IPS DF 4.7 (cell line): ENCODE results near the gene NOSIP.
A peak's percentile ranks its signal among the peaks of the same experiment; 100 is the strongest.

Experiments used
- DNase-seq: peaks from one replicate; pipeline ENCODE4 v3.0.0-alpha.2; 2013; ENCODE audit warnings: low spot score; ENCODE audit errors: extremely low read depth

The NOSIP gene

DNA sequence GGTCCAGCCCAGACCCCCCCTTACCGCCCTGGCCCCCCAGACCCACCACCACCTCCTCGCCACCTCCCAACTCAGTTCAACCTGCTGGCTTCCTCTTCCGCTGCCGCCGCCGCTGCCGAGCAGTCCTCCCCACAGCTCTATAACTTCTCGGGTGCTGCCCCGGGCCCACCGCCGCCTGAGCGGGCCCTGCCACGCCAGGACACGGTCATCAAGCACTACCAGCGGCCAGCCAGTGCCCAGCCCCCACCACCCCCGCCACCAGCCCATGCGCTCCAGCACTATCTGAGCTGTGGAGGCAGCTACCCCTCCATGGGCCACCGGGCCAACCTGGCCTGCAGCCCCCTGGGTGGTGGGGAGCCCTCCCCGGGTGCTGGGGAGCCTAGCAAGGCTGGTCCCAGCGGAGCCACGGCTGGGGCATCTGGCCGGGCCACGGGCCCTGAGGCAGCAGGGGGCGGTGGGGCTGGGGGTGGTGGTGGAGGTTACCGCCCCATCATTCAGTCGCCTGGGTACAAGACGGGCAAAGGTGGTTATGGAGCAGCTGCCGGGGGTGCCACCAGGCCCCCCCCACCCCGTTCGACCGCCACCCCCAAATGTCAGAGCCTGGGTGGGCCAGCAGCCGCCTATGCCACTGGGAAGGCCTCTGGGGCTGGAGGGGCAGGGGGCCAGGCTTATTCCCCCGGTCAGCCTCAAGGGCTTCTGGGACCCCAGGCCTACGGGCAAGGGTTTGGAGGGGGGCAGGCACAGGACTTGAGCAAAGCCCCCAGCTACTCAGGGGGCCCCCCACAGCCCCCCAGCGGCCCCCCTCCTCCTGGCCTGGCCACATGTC, 14.8 kb upstream of the NOSIP start:
- DNase-seq, result no peak

- no peak for DNase-seq
Measured at GRCh38 chr19:49594157-49594992, 14.0 kb upstream of the NOSIP start.

DNA sequence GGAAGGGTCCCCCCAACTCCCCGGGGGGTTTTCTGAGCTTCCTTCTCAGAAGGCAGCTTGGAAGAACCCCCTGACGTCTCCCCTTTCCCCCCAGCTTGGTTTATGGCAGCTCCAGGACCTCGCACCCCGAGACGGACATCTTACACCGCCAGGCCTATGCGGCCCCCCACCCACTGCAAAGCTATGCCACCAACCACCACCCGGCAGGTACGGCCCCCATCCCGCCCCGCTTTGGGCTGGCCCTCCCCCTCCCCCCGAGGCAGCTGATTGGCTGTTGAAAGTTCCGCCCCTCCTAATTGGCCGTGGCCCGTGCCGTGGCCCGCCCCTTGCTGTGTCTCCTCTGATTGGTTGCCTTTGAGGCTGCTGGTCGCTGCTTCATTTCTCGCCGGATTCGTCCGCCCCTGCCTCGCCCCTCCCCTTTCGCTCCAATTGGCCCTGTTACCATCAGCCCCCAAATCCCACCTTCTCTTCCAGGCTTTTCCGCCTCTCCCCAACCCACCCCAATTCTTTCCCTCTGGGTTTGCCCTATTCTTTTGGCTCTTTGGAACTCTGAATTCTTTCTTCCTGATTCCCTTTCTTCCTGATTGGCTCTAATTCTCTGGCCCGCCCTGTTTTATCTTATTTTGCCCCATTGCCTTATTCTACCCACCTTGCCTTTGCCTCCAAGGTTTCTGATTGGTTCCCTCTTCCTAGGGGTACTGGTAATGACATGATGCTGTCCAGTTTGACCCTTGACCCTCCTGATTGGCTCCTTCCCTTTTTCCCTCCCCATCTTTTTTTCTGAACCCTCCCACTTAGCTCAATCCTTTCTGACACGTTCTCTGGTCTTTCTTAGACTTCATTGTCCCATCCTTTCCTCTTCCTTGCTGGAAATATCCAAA, 13.1 kb upstream of the NOSIP start:
- DNase-seq, result no peak

- DNase-seq, result no peak
Measured at GRCh38 chr19:49592486-49593232, 12.3 kb upstream of the NOSIP start.

GRCh38 chr19:49591731-49592485, 11.6 kb upstream of the NOSIP start:
- no peak for DNase-seq

DNA sequence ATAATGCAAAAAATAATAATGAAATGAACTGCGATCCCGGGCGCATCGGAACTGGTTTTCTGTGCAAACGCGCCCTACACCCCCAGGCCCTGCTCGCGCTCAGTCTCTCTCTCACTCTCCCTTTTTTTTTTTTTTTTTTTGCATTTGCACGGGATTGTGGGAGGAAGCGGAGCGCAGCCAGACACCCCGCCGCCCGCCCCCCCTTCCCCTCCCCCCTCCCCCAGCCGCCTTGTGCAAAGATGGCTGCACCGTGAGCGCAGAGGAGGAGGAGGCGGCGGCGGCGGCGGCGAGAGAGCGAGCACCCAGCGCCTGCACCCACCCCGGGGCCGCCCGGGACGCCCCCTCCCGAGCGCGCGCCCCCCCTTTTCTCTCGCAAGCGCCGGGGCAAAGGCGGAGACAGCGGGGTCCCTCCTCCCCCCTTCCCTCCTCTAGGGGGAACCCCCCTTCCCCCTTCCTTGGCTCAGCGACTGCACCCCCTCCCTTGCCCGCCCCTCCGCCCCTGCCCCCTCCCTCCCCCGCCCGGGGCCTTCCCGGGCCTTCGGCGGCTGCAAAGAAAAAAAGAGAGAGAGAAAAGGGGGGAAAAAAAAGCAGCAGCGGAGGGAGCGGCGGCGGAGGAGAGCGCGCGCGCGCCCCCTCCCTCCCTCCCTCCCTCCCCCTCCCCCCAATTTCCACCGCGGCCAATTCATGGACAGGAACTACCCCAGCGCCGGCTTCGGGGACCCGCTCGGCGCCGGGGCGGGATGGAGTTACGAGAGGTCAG, 10.8 kb upstream of the NOSIP start, which contains the start of gene PRR12:
TSS of gene PRR12 (plus strand) at position 212 of the 760 bp plus-strand sequence. CDS start at position 685, 473 bp downstream.
- DNase-seq, result no peak

DNA sequence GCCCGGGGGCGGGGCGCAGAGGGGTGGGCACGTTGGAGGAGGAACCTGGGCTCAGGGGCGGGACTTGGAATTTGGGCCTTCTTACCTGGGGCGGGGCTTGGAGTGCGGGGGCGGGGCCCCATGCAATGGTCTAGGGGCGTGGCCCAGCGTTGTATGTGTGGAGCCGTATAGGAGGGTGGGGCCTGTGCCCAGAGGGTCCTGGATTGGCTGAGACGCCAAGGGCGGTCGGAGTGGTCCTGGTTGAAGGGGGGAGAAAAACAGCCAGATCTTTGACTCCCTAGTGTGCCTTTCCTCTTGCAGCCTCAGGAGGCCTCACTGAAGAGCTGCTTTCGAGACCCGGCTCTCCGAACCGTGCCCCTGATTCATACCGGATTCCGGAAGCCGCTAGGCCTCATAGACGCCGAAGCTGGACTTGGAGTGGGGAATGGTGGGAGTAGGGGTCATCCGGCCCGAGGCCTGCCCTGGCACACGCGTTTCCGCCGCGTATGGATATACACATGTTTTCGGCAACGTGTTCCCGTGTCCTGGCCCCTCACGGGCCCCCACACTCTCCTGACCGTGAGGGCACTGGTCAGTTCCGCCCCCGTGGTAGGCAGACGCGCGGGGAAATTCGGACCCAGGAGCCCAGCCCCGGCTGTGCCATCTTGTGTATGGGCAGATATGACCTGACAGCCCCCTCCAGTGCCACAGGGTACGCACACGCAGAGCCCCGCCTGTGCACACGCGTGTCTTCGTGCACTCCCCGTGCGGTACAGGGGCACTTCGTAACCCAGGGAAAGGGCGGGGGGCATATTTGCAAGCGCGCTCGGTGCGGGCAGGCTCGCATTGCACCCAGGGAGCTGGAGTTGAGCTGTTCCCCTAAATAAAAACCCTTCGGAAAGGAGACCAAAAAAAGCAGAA, 10.0 kb upstream of the NOSIP start:
- peak; percentile 96 for DNase-seq

DNA sequence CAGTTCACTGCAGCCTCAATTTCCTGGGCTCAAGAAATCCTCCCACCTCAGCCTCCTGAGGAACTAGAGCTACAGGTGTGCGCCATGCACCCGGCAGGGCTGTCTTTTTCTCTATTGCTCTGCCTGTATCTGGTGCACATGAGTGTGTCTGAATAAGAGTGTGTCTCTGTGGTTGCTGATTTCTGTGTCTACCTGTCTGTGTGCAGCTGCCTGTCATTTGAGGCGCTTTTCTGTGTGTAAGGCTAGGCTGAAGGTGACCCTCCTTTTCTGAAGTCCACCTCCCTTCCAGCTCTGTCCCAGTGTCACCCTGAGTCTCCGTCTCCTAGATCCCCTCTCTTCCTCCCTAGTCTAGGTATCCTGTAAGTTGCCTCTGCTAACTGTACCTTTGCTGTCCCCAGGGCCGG, 9.1 kb upstream of the NOSIP start:
- DNase-seq, result no peak

DNA sequence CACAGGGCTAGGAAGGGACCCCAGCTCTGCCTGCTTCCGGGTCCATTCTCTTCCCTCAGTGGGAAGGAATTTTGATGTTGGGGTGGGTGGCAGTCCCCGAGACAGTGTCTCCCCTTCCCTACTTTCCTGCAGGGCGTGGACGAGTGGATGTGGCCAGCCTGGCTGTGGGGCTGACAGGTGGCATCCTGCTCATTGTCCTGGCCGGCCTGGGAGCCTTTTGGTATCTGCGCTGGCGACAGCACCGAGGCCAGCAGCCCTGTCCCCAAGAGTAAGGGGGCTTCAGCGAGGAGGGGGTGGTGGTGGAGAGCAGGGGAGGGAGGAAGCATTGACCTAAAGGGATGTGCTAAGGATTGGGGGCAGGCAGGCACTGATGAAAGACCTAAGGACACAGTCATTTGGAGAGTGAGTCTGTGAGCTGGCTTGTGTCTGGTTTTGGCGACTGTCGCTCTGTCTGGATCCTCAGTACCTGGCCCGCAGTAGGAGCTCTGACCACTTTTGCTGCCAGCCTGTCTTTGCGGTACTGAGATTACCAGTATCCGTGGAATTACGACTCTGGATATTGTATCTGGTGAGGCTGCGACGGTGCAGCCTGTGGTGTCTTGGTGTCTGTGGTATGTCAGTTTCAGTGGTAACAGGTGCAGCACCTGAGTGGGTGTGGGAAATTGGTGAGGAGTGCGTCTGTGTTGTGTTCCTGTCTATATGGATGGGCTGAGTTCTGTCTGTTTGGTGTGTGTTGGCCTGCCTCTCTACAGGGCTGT, 8.2 kb upstream of the NOSIP start:
- DNase-seq, result no peak

DNA sequence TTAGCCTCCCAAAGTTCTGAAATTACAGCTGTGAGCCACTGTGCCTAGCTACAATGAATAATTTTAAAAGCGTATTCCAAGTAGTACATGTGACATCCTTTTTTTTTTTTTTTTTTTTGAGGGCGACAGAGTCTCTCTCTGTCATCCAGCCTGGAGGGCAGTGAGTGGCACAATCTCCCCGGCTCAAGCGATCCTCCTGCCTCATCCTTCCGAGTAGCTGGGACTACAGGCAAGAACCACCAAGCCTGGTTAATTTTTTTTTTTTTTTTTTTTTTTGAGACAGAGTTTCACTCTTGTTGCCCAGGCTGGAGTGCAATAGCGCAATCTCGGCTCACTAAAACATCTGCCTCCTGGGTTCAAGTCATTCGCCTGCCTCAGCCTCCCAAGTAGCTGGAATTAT, 6.9 kb upstream of the NOSIP start:
- DNase-seq, result no peak

GRCh38 chr19:49585023-49585422, 4.7 kb upstream of the NOSIP start:
- no peak for DNase-seq

DNA sequence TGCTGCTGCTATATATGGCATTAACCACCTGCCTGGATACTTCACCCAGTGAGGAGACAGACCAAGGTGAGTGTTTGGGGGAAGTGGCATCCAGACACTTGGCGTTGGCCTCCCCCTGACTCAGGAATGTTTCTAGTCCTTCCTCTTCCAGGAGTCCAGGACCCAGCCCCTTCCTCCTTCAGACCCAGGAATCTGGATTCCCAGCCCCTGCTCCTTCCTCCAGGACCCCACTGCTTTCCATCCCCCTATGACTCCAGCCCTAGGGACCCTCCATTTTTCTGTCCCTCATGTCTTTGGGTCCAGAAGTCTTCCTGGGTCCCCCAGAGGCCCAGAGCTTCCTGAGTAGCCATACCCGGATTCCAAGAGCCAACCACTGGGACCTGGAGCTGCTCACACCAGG, 2.9 kb upstream of the NOSIP start:
- DNase-seq, result no peak

GRCh38 chr19:49581007-49581508, 702 bp upstream of the NOSIP start, which contains the start of gene PRRG2:
Gene PRRG2, plus strand, starts transcription at chr19:49581316. Its CDS starts 1,904 bp downstream, at chr19:49583220.
- no peak for DNase-seq

- no peak for DNase-seq
Measured at GRCh38 chr19:49579947-49580263, 451 bp downstream of the NOSIP start.

DNA sequence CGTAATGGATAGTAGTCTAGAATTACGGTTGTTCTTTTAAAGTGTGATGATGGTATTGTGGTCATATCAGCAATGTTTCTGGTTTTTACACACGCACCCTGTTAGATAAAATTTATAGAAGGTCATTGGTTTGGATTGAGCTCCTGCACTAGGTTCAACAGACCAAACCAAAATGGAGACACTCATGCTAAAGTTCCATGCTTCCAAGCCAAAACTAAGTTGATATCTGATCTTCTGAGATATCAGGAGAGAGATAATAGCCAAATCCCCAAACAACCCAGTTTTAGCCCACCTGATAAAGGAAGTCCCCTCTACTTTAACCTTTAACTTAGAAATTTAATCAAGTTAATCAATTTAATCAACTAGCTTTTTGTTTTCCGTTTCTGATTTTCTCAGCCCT, 1.2 kb downstream of the NOSIP start:
- no peak for DNase-seq

DNA sequence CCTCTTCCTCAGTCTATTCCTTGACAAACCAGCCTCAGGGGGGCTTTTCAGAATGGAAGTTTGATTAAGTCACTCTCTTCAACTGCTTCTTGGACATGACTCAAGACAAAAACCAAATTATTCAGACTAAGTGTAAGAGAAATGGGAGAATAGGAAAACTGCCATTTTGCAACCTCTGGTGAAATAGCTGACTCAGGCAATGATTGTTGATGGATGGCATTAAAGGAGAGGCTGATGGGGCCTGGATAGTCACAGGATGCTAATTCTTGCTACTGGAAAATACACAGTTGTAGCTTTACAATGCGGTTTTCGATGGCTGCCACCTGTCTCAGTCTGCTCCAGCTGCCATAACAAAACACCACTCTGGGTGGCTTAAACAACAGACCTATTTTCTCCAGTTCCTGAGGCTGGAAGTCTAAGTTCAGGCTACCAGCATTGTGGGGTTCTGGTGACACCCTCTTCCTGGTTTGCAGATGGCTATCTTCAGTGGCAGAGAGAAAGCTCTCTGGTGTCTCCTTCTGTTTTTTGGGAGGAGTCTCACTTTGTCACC, 6.1 kb downstream of the NOSIP start:
- DNase-seq, result no peak

GRCh38 chr19:49573425-49573824, 6.9 kb downstream of the NOSIP start:
- no peak for DNase-seq
